OCI-LY3 (cell line): Measurements from ENCODE around the gene ACTR6.

Experiments used
- H2AFZ ChIP-seq: fragments of 200-600, 300-600 bp; shearing (Covaris generic); 2 replicates; pipeline ENCODE4 v1.6.0; 2014; ENCODE audit warnings: antibody characterized with exemption, low read depth, low read length
- H3K27ac ChIP-seq: fragments of 200-600, 300-600 bp; sonication (generic); 2 replicates; pipeline ENCODE4 v1.5.1; 2014; ENCODE audit warnings: mild to moderate bottlenecking, low read length, moderate library complexity, mixed read lengths
- H3K27me3 ChIP-seq: fragments of 200-600, 300-600 bp; sonication (generic); 2 replicates; pipeline ENCODE4 v1.6.1; 2014; ENCODE audit warnings: low read depth, low read length, mixed read lengths
- H3K36me3 ChIP-seq: fragments of 200-600, 300-600 bp; sonication (generic); replicated peaks from 2 replicates; pipeline ENCODE3; 2014; ENCODE audit warnings: low read depth, low read length, mixed read lengths
- H3K4me1 ChIP-seq: fragments of 300-600, 200-600 bp; sonication (generic); 2 replicates; pipeline ENCODE4 v1.6.1; 2014; ENCODE audit warnings: low read length, mixed read lengths
- H3K4me2 ChIP-seq: fragments of 200-600, 300-600 bp; sonication (generic); 2 replicates; pipeline ENCODE4 v1.6.1; 2014; ENCODE audit warnings: low read length, mixed read lengths
- H3K4me3 ChIP-seq: fragments of 300-600, 200-600 bp; sonication (generic); 2 replicates; pipeline ENCODE4 v1.5.1; 2014; ENCODE audit warnings: antibody characterized with exemption, mild to moderate bottlenecking, low read length, moderate library complexity
- H3K79me2 ChIP-seq: fragments of 300-600, 200-600 bp; shearing (Covaris generic); 2 replicates; pipeline ENCODE4 v1.6.1; 2014; ENCODE audit warnings: mild to moderate bottlenecking, low read length, mixed read lengths
- H3K9ac ChIP-seq: fragments of 300-600, 200-600 bp; shearing (Covaris generic); 2 replicates; pipeline ENCODE4 v1.6.0; 2014; ENCODE audit warnings: mild to moderate bottlenecking, low read length, moderate library complexity
- H3K9me3 ChIP-seq: fragments of 200-600, 300-600 bp; shearing (Covaris generic); 2 replicates; pipeline ENCODE4 v1.6.1; 2014; ENCODE audit warnings: low read length, mixed read lengths; ENCODE audit not compliant: insufficient read depth
- H4K20me1 ChIP-seq: fragments of 200-600, 300-600 bp; sonication (generic); 2 replicates; pipeline ENCODE4 v1.6.1; 2016; ENCODE audit warnings: low read length, mixed read lengths; ENCODE audit not compliant: insufficient read depth
- CTCF ChIP-seq: fragments of 200-600, 300-600 bp; sonication (generic); IDR thresholded peaks from 2 replicates; pipeline ENCODE4 v1.5.1; 2014; ENCODE audit warnings: antibody characterized with exemption, low read length, low read depth
- EZH2phosphoT487 ChIP-seq: fragments of 200-600 bp; shearing (Covaris generic); IDR thresholded peaks from 2 replicates; pipeline ENCODE4 v1.6.1; 2018; ENCODE audit warnings: antibody characterized with exemption, mixed run types, low read depth

Gene ACTR6

GRCh38 chr12:100189636-100190394 lies 10.8 kb upstream of the ACTR6 start:
- Histone ChIP-seq H4K20me1 (0 out of 2 replicates have a peak, but pooled peaks cover 2% of the 10 kb centered on the region), H3K27me3 (no peaks in the 10 kb centered on the region), H3K9ac (no peak overlapping the region), H3K27ac (no peak overlapping the region), H3K36me3 (peaks cover under 1% of the 10 kb centered on the region), H3K9me3 (no peaks in the 10 kb centered on the region), H3K79me2 (no peaks in the 10 kb centered on the region), H2AFZ (no peak overlapping the region), H3K4me3 (no peak overlapping the region), H3K4me2 (no peak overlapping the region), H3K4me1 (peaks cover 6% of the 10 kb centered on the region; the same call in 1 of the 2 replicates)
- TF ChIP-seq EZH2phosphoT487 (no peak), CTCF (no peak)

- no peaks in the 10 kb centered on the region for H3K79me2 ChIP-seq
- 0 out of 2 replicates have a peak, but pooled peaks cover 2% of the 10 kb centered on the region for H4K20me1 ChIP-seq
- H3K4me3 ChIP-seq, result no peak overlapping the region
- no peak overlapping the region for H2AFZ ChIP-seq
- H3K27me3 ChIP-seq, result no peaks in the 10 kb centered on the region
- H3K27ac ChIP-seq, result no peak overlapping the region
- no peaks in the 10 kb centered on the region for H3K4me1 ChIP-seq
- H3K9ac ChIP-seq, result no peak overlapping the region
- peaks cover 3% of the 10 kb centered on the region for H3K36me3 ChIP-seq
- no peak for TF ChIP-seq CTCF
- no peak for TF ChIP-seq EZH2phosphoT487
- no peaks in the 10 kb centered on the region for H3K9me3 ChIP-seq
- no peak overlapping the region for H3K4me2 ChIP-seq
These were observed 7.5 kb upstream of the ACTR6 start for GRCh38 chr12:100193085-100193484.

- Histone ChIP-seq H2AFZ (no peak overlapping the region), H3K4me2 (no peak overlapping the region), H4K20me1 (0 out of 2 replicates have a peak, but pooled peaks cover 2% of the 10 kb centered on the region), H3K9me3 (no peaks in the 10 kb centered on the region), H3K4me3 (no peak overlapping the region), H3K27ac (no peak overlapping the region), H3K4me1 (peaks cover 3% of the 10 kb centered on the region; the same call in 1 of the 2 replicates), H3K36me3 (peaks cover 3% of the 10 kb centered on the region), H3K27me3 (no peaks in the 10 kb centered on the region), H3K9ac (no peak overlapping the region), H3K79me2 (peaks cover 18% of the 10 kb centered on the region)
- TF ChIP-seq CTCF, result no peak
- TF ChIP-seq EZH2phosphoT487, result no peak
These were observed 3.1 kb upstream of the ACTR6 start for GRCh38 chr12:100197486-100197885.

GRCh38 chr12:100199023-100199346 lies 1.6 kb upstream of the ACTR6 start:
- Histone ChIP-seq H3K27ac (no peak overlapping the region), H3K27me3 (no peaks in the 10 kb centered on the region), H3K9ac (peak overlapping the region; percentile 73), H3K4me3 (peak overlapping the region; percentile 88), H3K79me2 (peaks cover 25% of the 10 kb centered on the region), H3K4me2 (peak overlapping the region; percentile 91), H3K4me1 (peaks cover 3% of the 10 kb centered on the region; the same call in 1 of the 2 replicates), H3K9me3 (no peaks in the 10 kb centered on the region), H2AFZ (peak overlapping the region; percentile 68; the same call in 1 of the 2 replicates), H4K20me1 (0 out of 2 replicates have a peak, but pooled peaks cover under 1% of the 10 kb centered on the region), H3K36me3 (peaks cover 3% of the 10 kb centered on the region)
- TF ChIP-seq CTCF (no peak), EZH2phosphoT487 (no peak)
